Measurements from ENCODE around the gene SLC47A1. TPM values are rescaled to one million over a fixed set of nuclear protein-coding genes. Genes with fewer than 3 reads are reported as not detected.

The SLC47A1 gene
- total RNA-seq, 1 donor from 2014 or later: not detected

GRCh38 chr17:19590912-19591551, 57.4 kb downstream of the SLC47A1 start:
- intact Hi-C loops (cut with micrococcal nuclease): no loop called here

GRCh38 chr17:19592316-19592715, 58.7 kb downstream of the SLC47A1 start:
- intact Hi-C loops (cut with micrococcal nuclease): no loop called here

GRCh38 chr17:19596869-19597268, 63.2 kb downstream of the SLC47A1 start:
- intact Hi-C loops (cut with micrococcal nuclease): no loop called here

- intact Hi-C loops (cut with micrococcal nuclease): no loop called here
These were observed 76.7 kb downstream of the SLC47A1 start for GRCh38 chr17:19610311-19610710.

GRCh38 chr17:19610879-19611278, 77.2 kb downstream of the SLC47A1 start:
- intact Hi-C loops (cut with micrococcal nuclease): no loop called here

- intact Hi-C loops (cut with micrococcal nuclease): no loop called here
These were observed 80.3 kb downstream of the SLC47A1 start for GRCh38 chr17:19613979-19614378.

- intact Hi-C loops (cut with micrococcal nuclease): no loop called here
These were observed 81.2 kb downstream of the SLC47A1 start for GRCh38 chr17:19614900-19615299.

- intact Hi-C loops (cut with micrococcal nuclease): no loop called here
These were observed 84.4 kb downstream of the SLC47A1 start for GRCh38 chr17:19618015-19618414.

- intact Hi-C loops (cut with micrococcal nuclease): no loop called here
These were observed 86.2 kb downstream of the SLC47A1 start for GRCh38 chr17:19619705-19620325.

GRCh38 chr17:19621697-19622096, 88.0 kb downstream of the SLC47A1 start:
- intact Hi-C loops (cut with micrococcal nuclease): no loop called here

- intact Hi-C loops (cut with micrococcal nuclease): no loop called here
These were observed 92.4 kb downstream of the SLC47A1 start for GRCh38 chr17:19626079-19626478.

Other genes with a start within 250 kb of the SLC47A1 start
- 2.8 and 4.2 TPM in 2 replicates for gene B9D1, start 171.1 kb upstream of the SLC47A1 start, total RNA-seq
- 38.7 and 43.0 TPM in 2 replicates for gene MAPK7, start 155.4 kb upstream of the SLC47A1 start, total RNA-seq
- gene MFAP4, start 146.7 kb upstream of the SLC47A1 start, total RNA-seq: not detected in 2 replicates
- 0.20 and 0.27 TPM in 2 replicates for gene RNF112, start 122.6 kb upstream of the SLC47A1 start, total RNA-seq
- gene ALDH3A2, start 114.9 kb downstream of the SLC47A1 start, total RNA-seq: 30.1 and 32.4 TPM in 2 replicates
- not detected in 2 replicates for gene SLC47A2, start 182.7 kb downstream of the SLC47A1 start, total RNA-seq
- not detected in 2 replicates for gene ALDH3A1, start 214.4 kb downstream of the SLC47A1 start, total RNA-seq

Measured in T-helper 2 cell treated with Interferon-gamma antibody and Interleukin-4, amounts not matched to agents 100 ng/mL and 5 ng/mL, for 36 hours (primary cell).